ENCODE data around the gene MAST2.
"Not testable (repeated sequence)": the region's sequence is repeated elsewhere in the genome, so short reads cannot be mapped to it uniquely, and the experiment has no call there.

MAST2 gene

GRCh38 chr1:45862008-45862407 is 58.6 kb downstream of the MAST2 start:
- DNase-seq = no peak

GRCh38 chr1:45863218-45863617 is 59.8 kb downstream of the MAST2 start:
- DNase-seq = no peak

- no peak for DNase-seq
Measured at GRCh38 chr1:45864167-45865106, 61.0 kb downstream of the MAST2 start.

GRCh38 chr1:45867697-45868348 is 64.4 kb downstream of the MAST2 start:
- no peak for DNase-seq

GRCh38 chr1:45868861-45869260 is 65.4 kb downstream of the MAST2 start:
- DNase-seq = no peak

GRCh38 chr1:45870500-45870899 is 67.1 kb downstream of the MAST2 start:
- no peak for DNase-seq

GRCh38 chr1:45872173-45872801 is 68.9 kb downstream of the MAST2 start:
- DNase-seq = not testable (repeated sequence)

GRCh38 chr1:45876000-45876617 is 72.7 kb downstream of the MAST2 start:
- DNase-seq = no peak

GRCh38 chr1:45877264-45877663 is 73.9 kb downstream of the MAST2 start:
- DNase-seq = no peak

- DNase-seq = no peak
Measured at GRCh38 chr1:45879885-45880598, 76.6 kb downstream of the MAST2 start.

GRCh38 chr1:45880930-45881329 is 77.5 kb downstream of the MAST2 start:
- DNase-seq = no peak

- no peak for DNase-seq
Measured at GRCh38 chr1:45883658-45884057, 80.2 kb downstream of the MAST2 start.

- DNase-seq = no peak
Measured at GRCh38 chr1:45884700-45885099, 81.3 kb downstream of the MAST2 start.

- DNase-seq = no peak
Measured at GRCh38 chr1:45886229-45886628, 82.8 kb downstream of the MAST2 start.

GRCh38 chr1:45887156-45887842 is 83.9 kb downstream of the MAST2 start:
- DNase-seq = no peak

GRCh38 chr1:45890078-45890477 is 86.7 kb downstream of the MAST2 start:
- DNase-seq = no peak

- DNase-seq = no peak
Measured at GRCh38 chr1:45891087-45891486, 87.7 kb downstream of the MAST2 start.

- DNase-seq = no peak
Measured at GRCh38 chr1:45892068-45892785, 88.8 kb downstream of the MAST2 start.

GRCh38 chr1:45894331-45894730 is 90.9 kb downstream of the MAST2 start:
- no peak for DNase-seq

GRCh38 chr1:45894921-45895320 is 91.5 kb downstream of the MAST2 start:
- no peak for DNase-seq

GRCh38 chr1:45895406-45895805 is 92.0 kb downstream of the MAST2 start:
- DNase-seq = no peak
